Activated T-cell treated with anti-CD3 and anti-CD28 coated beads for 24 hours (primary cell): Measurements from ENCODE around the gene PPP1R9A.

Experiments used
- DNase-seq: peaks from one replicate; pipeline ENCODE4 v3.0.0-alpha.2; 2020; ENCODE audit warnings: low read depth

PPP1R9A gene

GRCh38 chr7:94907026-94907810 lies at the start of gene PPP1R9A:
Gene PPP1R9A (plus strand): TSS chr7:94907594. CDS start chr7:94910114, 2,520 bp downstream.
- DNase-seq = no peak

GRCh38 chr7:94871132-94871531 lies 36.3 kb upstream of the PPP1R9A start:
- DNase-seq = no peak

- no peak for DNase-seq
Measured at GRCh38 chr7:94873239-94873638, 34.2 kb upstream of the PPP1R9A start.

- DNase-seq = no peak
Measured at GRCh38 chr7:94874036-94874785, 33.2 kb upstream of the PPP1R9A start.

GRCh38 chr7:94875201-94875600 lies 32.2 kb upstream of the PPP1R9A start:
- no peak for DNase-seq

GRCh38 chr7:94877731-94878670 lies 29.4 kb upstream of the PPP1R9A start:
- no peak for DNase-seq

- no peak for DNase-seq
Measured at GRCh38 chr7:94882891-94883290, 24.5 kb upstream of the PPP1R9A start.

- DNase-seq = no peak
Measured at GRCh38 chr7:94883616-94884015, 23.8 kb upstream of the PPP1R9A start.

GRCh38 chr7:94888551-94888950 lies 18.8 kb upstream of the PPP1R9A start:
- DNase-seq = no peak

GRCh38 chr7:94888995-94889523 lies 18.3 kb upstream of the PPP1R9A start:
- no peak for DNase-seq

- DNase-seq = no peak
Measured at GRCh38 chr7:94890216-94890615, 17.2 kb upstream of the PPP1R9A start.

- no peak for DNase-seq
Measured at GRCh38 chr7:94893661-94894060, 13.7 kb upstream of the PPP1R9A start.

GRCh38 chr7:94897541-94897940 lies 9.9 kb upstream of the PPP1R9A start:
- DNase-seq = no peak

- no peak for DNase-seq
Measured at GRCh38 chr7:94898340-94898739, 9.1 kb upstream of the PPP1R9A start.

- no peak for DNase-seq
Measured at GRCh38 chr7:94901981-94902380, 5.4 kb upstream of the PPP1R9A start.

GRCh38 chr7:94903971-94904370 lies 3.4 kb upstream of the PPP1R9A start:
- no peak for DNase-seq

GRCh38 chr7:94904982-94905381 lies 2.4 kb upstream of the PPP1R9A start:
- no peak for DNase-seq

- no peak for DNase-seq
Measured at GRCh38 chr7:94906065-94906851, 1.1 kb upstream of the PPP1R9A start.

- no peak for DNase-seq
Measured at GRCh38 chr7:94907811-94908322, 473 bp downstream of the PPP1R9A start.

- DNase-seq = no peak
Measured at GRCh38 chr7:94908323-94909178, 1.2 kb downstream of the PPP1R9A start.
